ENCODE results near the gene NDUFAF8. TPM values are rescaled to one million over a fixed set of nuclear protein-coding genes. Genes with fewer than 3 reads are reported as not detected.

The NDUFAF8 gene
- total RNA-seq, 2 donors from 2014 or later, result 20.8 to 26.5 TPM

GRCh38 chr17:81252326-81252986, 13.3 kb downstream of the NDUFAF8 start:
- no peak for TF ChIP-seq POLR2A (IDR thresholded peaks at IDR 0.05)
- TF ChIP-seq CTCF (IDR thresholded peaks at IDR 0.05), result no peak
- Histone ChIP-seq H3K36me3 (replicated peaks in 1 of 2; ENCODE audit: insufficient read depth in 1 of 2, low read depth in 2 of 2) (peaks cover 7 to 18% of the 10 kb centered on the region in 2 donors), H3K4me1 (peaks cover 11% of the 10 kb centered on the region), H3K27me3 (no peaks in the 10 kb centered on the region), H3K4me3 (no peak overlapping the region), H3K27ac (no peak overlapping the region), H3K9me3 (no peaks in the 10 kb centered on the region)
- no peak for DNase-seq
- WGBS, 2 donors, result 87 to 93% methylated on average over 14 to 15 of the region's 15 CpGs
- intact Hi-C loops (cut with DNase I), result loop anchor here (5.0 kb wide), 1 partner anchor 230 kb away; no protein-coding TSS in a partner anchor
- ATAC-seq, result no peak

GRCh38 chr17:81252987-81253329, 13.8 kb downstream of the NDUFAF8 start:
- ATAC-seq (no peak), DNase-seq (no peak)
- 74 to 79% methylated on average over 15 of the region's 15 CpGs for WGBS, 2 donors
- intact Hi-C loops (cut with DNase I), result loop anchor here (5.0 kb wide), 1 partner anchor 229 kb away; no protein-coding TSS in a partner anchor
- H3K4me3 ChIP-seq, result no peak overlapping the region
- peaks cover 11% of the 10 kb centered on the region for H3K4me1 ChIP-seq
- no peak overlapping the region for H3K27ac ChIP-seq
- H3K9me3 ChIP-seq, result no peaks in the 10 kb centered on the region
- no peak for TF ChIP-seq CTCF (IDR thresholded peaks at IDR 0.05)
- TF ChIP-seq POLR2A (IDR thresholded peaks at IDR 0.05), result no peak
- H3K36me3 ChIP-seq (replicated peaks in 1 of 2; ENCODE audit: insufficient read depth in 1 of 2, low read depth in 2 of 2), result peaks cover 7 to 20% of the 10 kb centered on the region in 2 donors
- H3K27me3 ChIP-seq, result no peaks in the 10 kb centered on the region

GRCh38 chr17:81253358-81254131, 14.4 kb downstream of the NDUFAF8 start:
- intact Hi-C loops (cut with DNase I), result loop anchor here (5.0 kb wide), 1 partner anchor 229 kb away; no protein-coding TSS in a partner anchor
- Histone ChIP-seq H3K27ac (no peak overlapping the region), H3K9me3 (no peaks in the 10 kb centered on the region), H3K4me1 (peaks cover 11% of the 10 kb centered on the region), H3K36me3 (replicated peaks in 1 of 2; ENCODE audit: insufficient read depth in 1 of 2, low read depth in 2 of 2) (peaks cover 7 to 21% of the 10 kb centered on the region in 2 donors), H3K27me3 (no peaks in the 10 kb centered on the region), H3K4me3 (no peak overlapping the region)
- TF ChIP-seq POLR2A (IDR thresholded peaks at IDR 0.05) (no peak), CTCF (IDR thresholded peaks at IDR 0.05) (peak; percentile 62 to 98 (median 73))
- DNase-seq, result peak; percentile 40 to 51 (median 47)
- ATAC-seq, result peak; percentile 50
- WGBS, 2 donors, result 60 to 70% methylated on average over 19 of the region's 19 CpGs

- H3K27ac ChIP-seq, result peak overlapping the region in 2 of 4 donors; percentile 55 to 57
- no peaks in the 10 kb centered on the region for H3K9me3 ChIP-seq
- WGBS, 2 donors, result 40 to 42% methylated on average over 9 to 34 of the region's 35 CpGs
- intact Hi-C loops (cut with DNase I), result loop anchor here (5.0 kb wide), 1 partner anchor 227 kb away; no protein-coding TSS in a partner anchor
- peaks cover 18 to 30% of the 10 kb centered on the region in 2 donors for H3K36me3 ChIP-seq (replicated peaks in 1 of 2; ENCODE audit: insufficient read depth in 1 of 2, low read depth in 2 of 2)
- H3K27me3 ChIP-seq, result no peaks in the 10 kb centered on the region
- TF ChIP-seq POLR2A (IDR thresholded peaks at IDR 0.05) (peak in 1 of 3 donors; percentile 19), CTCF (IDR thresholded peaks at IDR 0.05) (peak in 6 of 7 experiments; percentile 22 to 65 (median 50))
- peaks cover 11% of the 10 kb centered on the region for H3K4me1 ChIP-seq
- ATAC-seq, result peak; percentile 75
- DNase-seq, result peak; percentile 67 to 92 (median 88)
- no peak overlapping the region for H3K4me3 ChIP-seq
These were observed 16.0 kb downstream of the NDUFAF8 start for GRCh38 chr17:81254955-81255717.

Data from body of pancreas (tissue), 4 donors.